Hematopoietic multipotent progenitor cell treated with erythropoietin and hydrocortisone succinate and interleukin-3 and kit ligand, for 4 days (in vitro differentiated cells): ENCODE results near the gene ZNF423.
"Not testable (repeated sequence)": the region's sequence is repeated elsewhere in the genome, so short reads cannot be mapped to it uniquely, and the experiment has no call there.

ENCODE experiments used
- DNase-seq: peaks from one replicate; pipeline ENCODE4 v3.0.0-alpha.2; 2015

ZNF423 gene

DNA sequence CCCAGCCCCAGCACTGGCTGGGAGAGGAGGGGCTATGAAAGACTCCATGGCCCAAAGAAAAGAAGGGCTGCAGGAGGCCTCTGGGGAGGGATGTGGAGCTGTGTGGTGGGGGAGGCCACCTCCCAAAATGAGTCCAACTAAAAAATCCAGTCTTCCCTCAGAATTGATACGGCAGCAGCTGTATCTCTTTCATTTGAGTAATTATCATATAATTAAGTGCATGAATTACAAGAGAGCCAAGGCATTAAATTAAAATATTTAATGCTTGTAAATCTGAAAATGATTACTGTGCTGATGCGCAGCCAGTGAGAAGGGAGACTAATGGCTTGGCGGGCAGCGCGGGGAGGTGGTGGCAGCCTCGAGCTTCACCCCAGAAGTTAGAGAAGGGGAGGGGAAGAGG is 289.5 kb downstream of the ZNF423 start:
- DNase-seq, result no peak

DNA sequence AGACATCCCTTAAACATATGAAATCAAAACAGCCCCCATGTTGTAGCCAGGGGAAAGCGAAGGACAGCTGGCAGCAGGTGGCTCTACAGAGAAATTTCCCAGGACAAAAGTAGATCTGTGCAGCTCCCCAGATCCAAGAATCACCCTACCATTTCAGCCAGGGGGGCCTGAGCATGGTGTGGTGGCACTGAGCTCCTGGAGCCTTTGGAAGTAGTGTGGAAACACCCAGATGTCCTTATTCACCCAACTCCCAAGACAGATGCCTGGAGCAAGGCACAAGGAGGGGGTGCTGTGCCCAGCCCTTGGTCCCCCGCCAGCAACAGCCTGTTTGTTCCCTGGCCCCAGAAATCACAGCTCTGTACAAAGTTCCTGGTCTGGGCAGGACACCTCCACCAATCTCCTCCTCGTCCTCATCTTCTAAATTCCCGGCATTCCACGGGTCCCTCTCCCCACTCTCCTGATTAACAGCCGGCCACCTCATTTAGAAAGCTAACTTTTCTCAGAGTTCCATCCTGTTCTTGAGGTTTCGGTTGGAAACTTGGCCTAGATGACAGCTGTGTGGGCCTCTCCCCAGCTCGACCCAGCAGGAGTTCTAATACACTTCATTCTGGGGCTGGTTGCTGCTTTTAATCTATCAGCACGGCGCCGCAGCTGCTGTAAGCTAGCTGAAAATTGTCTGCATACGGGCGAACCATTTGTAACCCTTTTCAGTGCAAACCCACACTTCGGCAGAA is 291.2 kb downstream of the ZNF423 start:
- DNase-seq, result no peak

DNA sequence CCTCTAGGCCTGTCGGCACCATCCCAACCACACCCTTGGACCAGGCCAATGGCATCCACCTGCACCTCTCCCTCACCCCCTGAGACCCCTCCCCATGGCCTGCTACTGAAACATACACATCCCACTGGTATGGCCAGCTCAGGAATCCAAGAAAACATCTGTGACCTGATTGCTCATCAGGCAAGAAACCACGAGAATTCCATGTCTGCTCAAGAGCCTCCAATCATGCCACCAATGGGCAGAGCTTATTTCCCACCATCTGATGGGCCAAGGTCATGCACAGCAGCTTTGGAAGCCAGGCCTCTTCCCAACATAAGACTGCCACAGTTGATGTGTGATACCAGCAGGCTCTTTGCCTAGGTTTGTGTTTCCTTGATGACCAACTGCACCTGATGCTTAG is 292.2 kb downstream of the ZNF423 start:
- DNase-seq, result no peak

DNA sequence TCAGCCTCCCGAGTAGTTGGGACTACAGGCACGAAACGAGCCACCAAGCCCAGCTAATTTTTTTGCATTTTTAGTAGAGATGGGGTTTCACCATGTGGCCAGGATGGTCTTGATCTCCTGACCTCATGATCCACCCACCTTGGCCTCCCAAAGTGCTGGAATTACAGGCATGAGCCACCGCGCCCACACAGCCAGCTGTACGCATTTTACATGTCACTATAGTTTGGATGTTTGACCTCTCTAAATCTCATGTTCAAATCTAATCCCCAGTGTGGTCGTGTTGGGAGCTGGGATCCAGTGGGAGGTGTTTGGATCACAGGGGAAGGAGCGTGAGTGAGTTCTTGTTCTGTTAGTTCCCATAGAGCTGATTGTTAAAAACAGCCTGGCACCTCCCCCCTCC is 293.0 kb downstream of the ZNF423 start:
- not testable (repeated sequence) for DNase-seq

DNA sequence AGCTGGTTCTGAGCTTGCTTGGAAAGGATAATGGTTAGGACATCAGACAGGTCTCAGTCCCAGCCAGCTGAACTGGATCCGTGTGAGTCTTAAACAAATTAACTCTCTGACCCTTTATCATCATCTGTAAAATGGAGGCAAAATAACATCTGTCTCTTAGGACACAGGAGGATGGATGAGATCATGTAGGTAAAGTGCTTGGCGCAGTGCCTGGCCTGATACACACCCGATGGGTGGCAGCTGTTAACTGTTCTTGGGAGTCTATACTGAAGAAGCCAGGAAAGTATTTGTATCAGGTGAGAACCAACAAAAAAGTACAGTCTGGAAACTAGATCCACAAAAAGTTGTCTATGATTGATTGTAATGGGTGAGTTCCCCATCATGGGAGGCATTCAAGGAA is 293.7 kb downstream of the ZNF423 start:
- no peak for DNase-seq

DNA sequence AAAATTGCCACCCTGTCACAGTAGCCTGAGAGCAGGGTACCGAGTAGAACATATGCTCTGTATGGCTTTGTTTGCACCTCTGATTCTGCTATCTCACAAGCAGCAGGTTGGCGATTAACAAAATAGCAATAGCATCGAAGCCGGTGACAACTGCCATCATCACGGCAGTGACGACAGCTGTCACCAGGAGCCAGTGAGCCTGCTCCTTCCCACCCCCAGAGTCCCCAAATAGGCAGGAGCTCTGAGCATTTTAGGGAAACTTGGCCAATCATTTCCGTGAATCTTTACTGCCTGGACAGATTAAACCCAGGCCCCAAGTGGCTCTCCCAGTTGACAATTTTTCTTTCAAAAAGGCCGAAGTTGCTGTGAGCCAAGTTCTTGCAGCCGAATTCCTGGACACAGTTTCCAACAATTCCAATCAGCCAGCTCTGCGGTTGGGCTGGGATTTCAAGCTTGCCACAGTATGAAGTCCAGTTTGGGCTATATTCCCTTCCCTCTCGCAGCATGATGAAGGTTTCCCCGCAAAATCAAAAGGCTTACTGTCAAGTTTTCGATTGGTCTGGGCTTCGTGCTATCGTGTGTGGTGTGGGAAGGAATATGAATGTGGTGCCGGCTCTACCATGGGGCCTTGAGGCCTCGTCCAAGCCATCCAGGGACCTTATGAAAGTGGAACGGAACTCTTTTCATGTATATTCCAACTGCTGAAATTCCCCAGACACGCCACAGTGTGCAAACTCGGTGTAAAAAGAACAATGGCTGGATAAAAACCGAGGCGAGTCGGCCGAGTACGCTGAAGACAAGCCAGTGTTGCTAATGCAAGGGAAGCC is 295.7 kb downstream of the ZNF423 start:
- no peak for DNase-seq

DNA sequence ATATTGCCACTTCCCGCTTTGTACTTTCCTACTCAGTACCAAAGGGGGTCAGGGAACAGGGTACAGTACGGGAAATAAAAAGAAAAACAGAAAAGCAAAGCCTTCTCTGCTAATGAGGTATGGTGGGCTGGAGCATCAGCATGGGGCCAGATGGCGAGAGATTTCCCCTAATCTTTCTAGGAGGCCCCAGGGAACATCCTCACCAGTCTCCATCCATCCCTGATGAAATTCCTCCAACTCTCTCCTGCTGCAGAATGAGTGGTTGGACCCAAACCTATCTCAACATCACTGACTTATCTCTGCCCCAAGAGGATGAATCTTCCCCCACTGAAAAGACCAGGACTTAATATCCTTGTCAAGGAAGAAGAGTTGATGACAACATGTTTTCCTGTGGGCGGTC is 296.7 kb downstream of the ZNF423 start:
- DNase-seq, result no peak

DNA sequence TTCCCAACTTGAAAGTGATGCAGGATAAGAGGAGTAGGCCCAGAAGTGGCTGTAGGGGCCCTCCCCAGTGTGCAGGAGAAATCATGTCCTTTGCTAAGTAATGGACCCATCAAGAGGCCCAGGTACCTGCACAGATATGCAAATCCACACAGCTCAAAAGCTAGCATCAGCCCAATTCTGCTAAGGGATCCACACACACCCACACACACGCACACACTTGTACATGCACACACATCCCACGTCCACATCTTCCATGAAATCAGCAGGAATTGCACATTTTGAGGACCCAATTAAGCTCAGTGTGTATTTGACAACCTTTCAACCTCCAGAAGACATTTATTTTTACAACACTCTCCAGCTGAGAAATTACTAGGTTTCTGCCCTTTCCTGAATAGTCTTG is 297.5 kb downstream of the ZNF423 start:
- no peak for DNase-seq

DNA sequence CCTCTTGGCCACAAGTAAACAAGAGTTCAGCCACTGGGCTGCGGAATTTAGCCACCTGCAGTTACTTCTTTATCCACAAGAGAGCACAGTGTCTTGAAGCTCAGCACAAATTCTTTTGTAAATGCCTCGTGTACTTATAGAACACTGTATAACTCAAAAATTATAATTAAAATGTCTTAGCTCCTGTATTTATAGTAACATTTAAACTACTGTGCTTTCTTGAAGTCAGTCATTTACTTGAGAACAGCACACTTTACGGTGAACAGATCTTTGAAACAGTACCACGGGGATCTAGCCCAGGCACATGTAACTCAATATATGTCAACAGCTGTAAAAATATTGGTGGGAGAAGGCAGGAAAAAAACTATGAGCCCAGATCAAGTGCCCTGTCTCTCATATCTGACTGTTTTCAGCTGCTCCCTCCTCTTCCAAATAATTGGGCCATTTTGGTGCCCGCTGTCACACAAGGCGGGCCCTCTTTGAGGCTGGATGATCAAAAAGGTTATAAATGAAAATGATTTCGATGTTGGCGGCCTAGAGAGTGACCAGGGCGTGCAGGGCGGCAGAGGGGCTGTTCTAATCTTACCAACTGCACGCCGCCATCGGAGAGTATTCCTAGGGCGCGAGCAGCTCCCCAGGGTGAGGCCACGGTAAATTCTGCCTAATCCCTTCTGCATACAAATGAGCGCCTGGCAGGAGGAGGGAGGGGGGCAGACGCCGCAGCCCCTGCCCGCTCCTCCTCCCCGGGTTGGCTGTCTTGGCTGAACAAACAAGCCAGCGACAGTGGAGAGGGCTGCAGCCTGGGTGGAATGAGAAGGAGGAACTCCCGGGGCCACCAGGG is 299.1 kb downstream of the ZNF423 start:
- DNase-seq, result peak; percentile 46

DNA sequence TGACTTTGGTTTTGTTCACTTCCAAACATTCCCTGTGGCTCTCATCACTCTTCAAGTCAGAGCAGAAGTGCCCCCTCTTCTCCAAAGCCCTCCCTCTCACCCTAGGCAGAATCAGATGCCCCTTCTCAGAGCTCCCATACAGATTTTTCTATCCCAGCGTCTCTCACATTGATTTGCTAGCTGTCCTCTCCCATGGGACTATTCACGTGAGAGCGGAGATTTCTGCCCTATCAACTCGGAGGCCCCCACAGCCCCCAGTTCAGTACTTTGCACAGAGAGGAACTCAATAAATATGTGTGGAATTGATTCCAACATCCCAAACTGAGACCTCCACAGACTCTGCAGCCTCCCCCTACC is 299.7 kb downstream of the ZNF423 start:
- no peak for DNase-seq

DNA sequence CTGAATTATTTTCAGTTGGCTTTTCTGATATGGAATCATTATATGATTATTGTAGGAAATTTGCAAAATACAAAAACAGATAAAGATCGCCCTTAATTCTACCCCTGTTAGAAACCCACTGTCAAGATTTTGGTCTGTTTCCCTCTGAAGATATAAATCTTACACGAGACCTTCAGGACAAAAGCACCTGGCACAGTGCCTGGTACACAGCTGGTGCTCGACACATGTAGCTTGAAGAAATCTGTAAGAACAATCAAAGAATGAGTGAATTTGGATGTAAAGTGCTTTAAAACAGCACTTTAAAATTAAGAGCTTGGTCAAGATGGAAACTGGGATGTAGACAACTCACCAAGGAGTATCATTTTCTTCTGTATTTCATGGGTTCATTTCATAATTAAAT is 301.2 kb downstream of the ZNF423 start:
- DNase-seq, result no peak

DNA sequence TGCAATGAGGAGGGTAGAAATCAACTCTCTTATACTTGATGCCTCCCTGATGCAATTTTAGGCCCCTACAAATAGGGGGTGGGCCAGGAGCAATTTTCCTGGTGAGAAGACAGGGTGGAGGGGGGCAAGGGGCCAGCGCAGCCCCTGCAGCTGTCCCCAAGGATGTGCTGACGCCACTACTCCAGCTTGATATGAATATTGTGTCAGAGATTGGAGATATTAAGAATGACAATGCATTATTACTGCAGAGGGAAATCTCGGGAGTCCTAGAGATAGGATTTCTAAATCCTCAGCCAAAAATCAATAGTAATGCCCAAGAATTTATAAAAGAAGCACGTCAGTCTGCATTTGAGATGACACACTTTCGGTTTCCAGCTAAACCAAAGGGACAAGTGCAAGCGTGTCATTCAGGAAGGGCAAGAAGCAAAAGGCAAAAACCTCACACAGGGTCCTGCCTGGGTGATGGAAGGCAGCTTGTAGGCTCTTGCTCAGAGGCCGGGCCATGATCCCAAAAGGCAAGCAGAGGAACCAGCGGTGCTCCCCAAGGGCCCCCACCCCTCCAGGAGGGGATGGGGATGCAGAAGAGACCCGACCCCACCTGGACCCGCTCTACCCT is 303.5 kb downstream of the ZNF423 start:
- no peak for DNase-seq

DNA sequence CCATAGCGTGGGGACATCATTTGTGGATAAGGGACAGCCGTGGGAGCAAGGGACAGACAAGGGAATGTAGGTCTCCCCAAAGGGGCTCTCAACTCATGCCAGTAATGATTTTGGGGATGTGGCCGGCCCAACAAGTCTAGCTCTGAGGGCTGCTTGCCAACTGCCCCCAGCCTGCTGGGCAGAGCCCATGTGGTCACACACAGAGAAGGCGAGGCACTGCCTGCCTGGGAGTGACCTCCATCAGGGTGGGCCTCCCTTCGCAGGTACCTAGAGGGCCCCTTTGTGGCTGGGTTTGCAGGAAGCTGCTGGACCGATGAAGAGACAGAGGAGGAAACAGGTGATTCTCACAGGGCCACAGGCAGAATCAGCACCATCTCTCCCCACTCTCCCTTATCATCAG is 305.2 kb downstream of the ZNF423 start:
- no peak for DNase-seq

DNA sequence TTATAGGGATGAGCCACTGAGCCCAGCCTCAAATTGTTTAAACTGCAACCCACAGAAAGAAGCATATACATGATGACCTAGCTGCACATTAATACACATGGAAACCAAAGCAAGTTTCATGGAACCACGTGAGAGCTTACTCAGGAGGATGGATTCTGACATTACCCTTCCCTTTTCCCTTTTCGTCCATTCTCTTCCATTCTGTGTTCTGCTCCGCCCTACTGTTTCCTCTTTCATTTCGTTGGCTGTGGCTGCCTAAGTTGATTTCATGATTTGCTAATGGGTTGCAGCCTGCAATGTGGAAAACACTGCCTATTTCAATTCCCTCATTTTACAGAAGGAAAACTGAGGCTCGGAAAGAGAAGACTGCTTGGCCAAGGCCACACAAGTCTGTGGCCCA is 305.8 kb downstream of the ZNF423 start:
- no peak for DNase-seq

DNA sequence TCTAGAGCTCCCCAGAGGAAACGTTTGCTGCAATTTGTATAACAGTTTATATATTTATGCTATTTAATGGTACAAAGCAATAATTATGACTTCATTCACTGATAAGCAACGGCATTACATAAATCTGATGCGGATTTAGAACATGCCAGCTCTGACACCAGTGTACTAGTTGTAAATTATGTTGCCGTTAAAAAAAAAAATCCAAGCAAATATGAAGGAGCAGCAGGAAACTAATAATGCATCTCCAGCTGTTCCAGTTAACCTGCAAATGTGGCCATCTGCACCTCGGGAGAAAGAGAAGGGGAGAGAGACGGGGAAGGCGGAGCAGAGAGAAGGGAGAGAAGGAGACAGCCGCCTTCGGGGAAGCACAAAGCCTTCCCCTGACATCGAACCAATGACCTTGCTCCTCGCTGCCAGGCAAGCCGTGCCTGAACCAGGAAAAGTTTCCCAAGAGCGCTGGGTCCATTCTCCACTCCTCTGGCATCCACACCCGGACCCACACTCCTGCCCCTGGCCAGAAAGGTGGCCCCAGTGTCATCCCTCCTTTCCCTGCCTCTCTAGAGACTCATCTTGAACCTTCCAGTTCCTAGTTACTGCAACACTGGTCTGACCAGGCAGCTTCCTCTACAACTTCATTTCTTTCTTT is 307.5 kb downstream of the ZNF423 start:
- DNase-seq, result no peak

DNA sequence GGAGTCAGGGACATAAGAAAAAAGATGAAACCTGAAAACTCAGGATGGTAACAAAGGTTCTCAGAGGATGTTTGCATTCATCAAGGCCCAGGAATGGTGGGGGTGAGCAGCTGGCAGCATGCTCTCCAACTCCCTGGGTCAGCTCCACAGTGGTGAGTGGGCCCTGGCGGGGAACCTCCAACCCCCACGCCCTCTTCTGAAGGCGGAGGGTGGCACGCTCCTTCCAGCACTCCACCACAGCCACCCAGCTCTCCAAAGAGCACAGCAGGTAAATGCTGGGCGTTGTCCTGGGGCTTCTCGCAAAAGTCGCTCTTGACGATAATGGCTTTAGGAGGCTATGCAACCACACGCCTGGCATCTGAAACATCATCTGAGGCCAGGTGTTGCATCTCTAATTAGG is 308.5 kb downstream of the ZNF423 start:
- DNase-seq, result no peak

DNA sequence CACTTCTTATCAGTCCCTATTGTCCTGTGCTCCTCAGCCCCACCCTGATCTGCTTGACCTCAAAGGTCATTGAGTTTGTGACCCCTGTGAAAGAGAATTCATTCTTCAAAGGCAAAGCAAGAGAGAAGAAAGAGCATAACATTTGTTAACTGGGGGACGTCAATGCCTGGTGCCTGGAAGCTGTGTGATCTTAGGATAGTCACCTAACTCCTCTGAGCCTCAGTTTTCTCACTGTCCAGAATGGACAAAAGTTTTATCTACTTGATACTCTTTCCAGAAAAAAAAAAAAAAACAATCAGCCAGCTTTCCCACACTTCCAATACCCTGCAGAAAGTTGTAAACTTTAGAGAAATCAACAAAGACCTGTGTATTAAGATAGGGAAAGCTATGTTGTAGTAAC is 309.2 kb downstream of the ZNF423 start:
- no peak for DNase-seq

DNA sequence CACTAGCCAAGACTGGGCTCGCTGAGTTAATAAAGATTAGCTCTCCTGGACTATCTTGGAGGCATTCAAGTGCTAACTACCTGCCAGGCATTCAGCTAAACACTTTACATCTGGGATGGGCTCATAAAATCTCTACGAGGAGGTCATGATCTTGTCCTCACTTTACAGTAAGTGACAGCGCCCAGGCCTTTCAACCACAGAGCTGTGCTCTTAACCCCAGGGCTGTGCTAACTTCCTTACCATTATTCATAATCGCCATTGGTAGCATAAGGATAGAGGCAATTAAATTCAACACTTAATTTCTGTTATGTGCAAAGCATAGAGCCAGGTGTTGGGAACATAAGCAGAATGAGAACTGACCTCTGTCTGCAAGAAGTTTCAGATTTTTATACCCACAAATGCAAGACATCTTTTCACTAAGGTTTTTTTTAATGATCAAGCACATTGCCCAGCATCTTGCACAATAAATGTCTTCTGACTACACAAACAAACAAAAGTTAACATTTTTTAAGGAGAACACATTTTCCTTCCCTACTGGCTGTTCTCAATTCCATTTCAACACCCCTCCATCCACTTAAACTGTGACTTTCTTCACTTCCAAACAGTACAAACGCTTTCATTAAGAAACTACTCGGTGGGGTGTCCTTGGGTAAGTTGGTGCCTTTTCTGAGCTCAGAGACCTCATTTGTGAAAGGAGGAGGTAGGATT is 310.0 kb downstream of the ZNF423 start:
- no peak for DNase-seq

DNA sequence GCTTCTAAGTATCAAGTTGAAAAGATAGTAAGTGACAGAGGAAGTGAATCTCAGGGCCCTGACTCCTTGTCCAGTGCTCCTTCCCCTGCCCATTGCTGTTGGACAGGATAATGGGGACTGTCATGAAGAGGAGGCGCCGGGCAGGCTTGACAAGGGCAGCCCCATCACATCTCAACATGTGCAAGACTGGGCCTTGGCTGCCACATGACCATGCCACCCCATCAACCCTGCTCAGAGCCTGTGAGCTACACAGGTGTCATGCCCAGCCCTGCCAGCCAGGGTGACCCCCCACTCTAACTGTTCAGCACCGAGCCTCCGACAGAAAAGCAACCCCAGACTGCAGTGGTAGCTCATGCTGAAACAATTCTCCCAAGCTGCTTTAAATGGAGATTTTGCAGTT is 310.7 kb downstream of the ZNF423 start:
- DNase-seq, result no peak

DNA sequence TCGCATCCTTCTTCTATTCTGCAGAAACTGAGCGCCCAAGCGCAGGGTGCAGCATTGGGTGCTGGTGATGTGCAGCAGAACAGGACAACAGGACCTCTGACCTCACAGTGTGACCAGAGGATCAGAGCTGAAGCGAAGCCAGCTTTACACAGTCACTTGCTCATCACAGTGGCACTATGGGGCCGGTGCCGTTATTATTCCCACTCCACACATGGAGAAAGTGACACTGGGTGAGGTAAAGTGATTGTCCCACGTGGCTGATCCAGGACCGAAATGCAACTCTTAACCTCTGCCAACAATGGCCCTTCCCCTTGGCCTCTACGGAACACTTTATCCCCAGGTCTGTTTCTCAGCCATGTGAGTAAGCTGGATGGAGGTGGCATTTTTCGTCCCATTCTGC is 311.1 kb downstream of the ZNF423 start:
- no peak for DNase-seq

DNA sequence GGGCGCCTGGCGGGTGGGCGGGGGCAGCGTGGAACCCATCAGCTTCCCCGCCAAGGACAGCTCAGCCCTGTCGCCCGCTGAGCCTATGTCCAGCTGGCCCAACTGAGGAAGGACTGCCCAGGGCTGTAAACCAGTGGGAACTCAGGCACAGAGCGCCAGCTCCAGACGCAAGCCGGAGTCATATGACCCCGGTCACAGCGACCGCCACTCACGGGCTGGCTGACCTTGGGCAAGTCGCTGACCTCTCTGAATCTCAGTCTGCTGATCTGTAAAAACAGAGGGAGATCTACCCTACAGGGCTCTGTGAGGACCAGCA is 312.3 kb downstream of the ZNF423 start:
- DNase-seq, result no peak

DNA sequence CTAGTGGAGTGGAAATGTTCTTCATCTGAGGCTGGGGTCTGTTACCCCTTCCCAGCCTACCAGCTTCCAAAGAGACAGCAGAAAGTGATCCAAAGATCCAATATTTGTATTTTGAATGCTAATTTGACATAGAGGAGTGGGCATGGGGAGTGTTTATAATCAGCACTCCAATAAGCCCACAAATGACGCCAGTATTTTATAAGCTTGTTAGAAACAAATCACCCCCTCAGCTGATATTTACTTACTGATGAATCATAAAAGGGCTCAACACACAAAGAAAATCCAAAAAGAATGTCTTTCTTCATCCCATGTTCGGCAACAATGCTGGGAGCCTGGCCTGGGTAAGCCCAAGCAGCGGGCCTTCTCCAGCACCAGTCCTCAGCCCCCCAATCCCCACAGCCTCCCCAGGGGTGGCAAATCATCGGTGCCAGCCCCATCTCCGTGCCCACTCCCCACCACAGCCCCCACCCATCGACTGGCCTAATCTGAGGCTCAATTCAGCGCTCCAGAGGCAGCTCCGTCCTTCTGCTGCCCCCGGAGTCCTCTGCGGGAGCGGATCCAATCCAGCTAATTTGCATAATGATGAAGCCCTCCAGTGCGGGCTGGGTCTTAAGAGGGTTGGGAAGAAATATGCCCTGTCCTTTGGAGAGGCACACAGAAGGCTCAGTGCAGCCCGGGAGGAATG is 312.8 kb downstream of the ZNF423 start:
- no peak for DNase-seq
